ENCODE results near the gene TMEM125. TPM values are rescaled to one million over a fixed set of nuclear protein-coding genes. Genes with fewer than 3 reads are reported as not detected.

Gene TMEM125
- total RNA-seq, 2 donors from 2014 or later: 11.7 to 16.6 TPM

DNA sequence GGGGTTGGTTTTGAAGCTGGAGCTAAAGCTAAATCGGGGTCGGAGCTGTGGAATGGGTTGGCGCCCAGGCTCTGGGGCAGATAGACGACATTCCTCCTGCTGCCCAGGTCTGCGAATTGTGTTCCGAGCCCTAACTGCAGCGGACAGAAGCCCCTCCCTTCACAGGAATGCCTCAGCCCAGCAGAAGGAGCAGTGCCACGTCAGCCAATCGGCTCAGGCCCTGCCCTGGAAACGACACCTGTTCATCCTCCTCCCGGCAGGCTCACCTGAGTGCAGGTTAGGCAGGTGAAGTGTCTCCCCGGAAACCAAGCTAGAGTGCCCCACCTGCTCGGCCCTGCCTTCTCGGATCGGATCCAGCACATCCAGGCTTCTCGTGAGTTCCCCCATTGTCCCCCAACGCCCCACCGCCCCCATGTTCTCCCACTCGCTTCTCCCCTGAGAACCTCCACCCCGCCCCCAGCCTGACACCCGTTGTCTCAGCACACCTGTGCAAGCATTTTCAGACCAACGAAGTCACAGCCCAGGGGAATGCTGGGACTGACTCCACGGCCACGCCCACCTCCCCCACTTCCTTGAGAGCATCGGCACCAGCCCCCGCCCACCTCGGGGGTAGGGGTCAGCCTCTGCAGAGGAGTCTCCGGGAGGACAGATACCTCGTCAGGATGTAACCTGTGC, 775 bp downstream of the TMEM125 start:
- Mint-ChIP-seq H3K4me3 (peak overlapping the region; percentile 72), H3K9me3 (peaks cover 13% of the 10 kb centered on the region), H3K36me3 (ENCODE audit: low read depth) (peaks cover 12% of the 10 kb centered on the region), H3K27me3 (ENCODE audit: insufficient read depth) (peaks cover 15% of the 10 kb centered on the region), H3K27ac (peak overlapping the region; percentile 93), H3K4me1 (peaks cover 16% of the 10 kb centered on the region)
- 33 to 35% methylated on average over 18 to 29 of the region's 29 CpGs for WGBS, 2 experiments (ENCODE audit: insufficient coverage in 1 of 2, insufficient read length in 1 of 2)
- H3K9me3 ChIP-seq (ENCODE audit: control insufficient read depth, low read length): peaks cover 6% of the 10 kb centered on the region
- no peaks in the 10 kb centered on the region for H3K36me3 ChIP-seq (ENCODE audit: control insufficient read depth, insufficient read depth, low read length)
- peak; percentile 96 for DNase-seq
- TF ChIP-seq, protein P1, sequence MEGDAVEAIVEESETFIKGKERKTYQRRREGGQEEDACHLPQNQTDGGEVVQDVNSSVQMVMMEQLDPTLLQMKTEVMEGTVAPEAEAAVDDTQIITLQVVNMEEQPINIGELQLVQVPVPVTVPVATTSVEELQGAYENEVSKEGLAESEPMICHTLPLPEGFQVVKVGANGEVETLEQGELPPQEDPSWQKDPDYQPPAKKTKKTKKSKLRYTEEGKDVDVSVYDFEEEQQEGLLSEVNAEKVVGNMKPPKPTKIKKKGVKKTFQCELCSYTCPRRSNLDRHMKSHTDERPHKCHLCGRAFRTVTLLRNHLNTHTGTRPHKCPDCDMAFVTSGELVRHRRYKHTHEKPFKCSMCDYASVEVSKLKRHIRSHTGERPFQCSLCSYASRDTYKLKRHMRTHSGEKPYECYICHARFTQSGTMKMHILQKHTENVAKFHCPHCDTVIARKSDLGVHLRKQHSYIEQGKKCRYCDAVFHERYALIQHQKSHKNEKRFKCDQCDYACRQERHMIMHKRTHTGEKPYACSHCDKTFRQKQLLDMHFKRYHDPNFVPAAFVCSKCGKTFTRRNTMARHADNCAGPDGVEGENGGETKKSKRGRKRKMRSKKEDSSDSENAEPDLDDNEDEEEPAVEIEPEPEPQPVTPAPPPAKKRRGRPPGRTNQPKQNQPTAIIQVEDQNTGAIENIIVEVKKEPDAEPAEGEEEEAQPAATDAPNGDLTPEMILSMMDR (conservative IDR thresholded peaks at IDR 0.05): no peak
- H3K4me3 ChIP-seq (ENCODE audit: low read length): no peak overlapping the region
- H3K9ac ChIP-seq (ENCODE audit: extremely low read depth, low read length, poor library complexity, severe bottlenecking): peak overlapping the region; percentile 38
- H3K27me3 ChIP-seq (ENCODE audit: control insufficient read depth, insufficient read depth, low read length, poor library complexity, severe bottlenecking): no peaks in the 10 kb centered on the region
- no peak overlapping the region for H3K27ac ChIP-seq (ENCODE audit: low read depth, low read length)
- H3K4me1 ChIP-seq (ENCODE audit: control insufficient read depth, insufficient read depth, low read length): no peaks in the 10 kb centered on the region

GRCh38 chr1:43271186-43272118, 1.7 kb downstream of the TMEM125 start:
- H3K27ac ChIP-seq (ENCODE audit: low read depth, low read length): no peak overlapping the region
- DNase-seq: peak; percentile 70
- H3K4me1 ChIP-seq (ENCODE audit: control insufficient read depth, insufficient read depth, low read length): no peaks in the 10 kb centered on the region
- WGBS, 2 experiments (ENCODE audit: insufficient coverage in 1 of 2, insufficient read length in 1 of 2): 74 to 78% methylated on average over 10 to 12 of the region's 12 CpGs
- peaks cover 19% of the 10 kb centered on the region for H3K4me1 Mint-ChIP-seq
- no peaks in the 10 kb centered on the region for H3K27me3 ChIP-seq (ENCODE audit: control insufficient read depth, insufficient read depth, low read length, poor library complexity, severe bottlenecking)
- peak overlapping the region; percentile 72 for H3K4me3 Mint-ChIP-seq
- H3K9me3 Mint-ChIP-seq: peaks cover 4% of the 10 kb centered on the region
- TF ChIP-seq, protein P1 (conservative IDR thresholded peaks at IDR 0.05): no peak
- no peaks in the 10 kb centered on the region for H3K36me3 ChIP-seq (ENCODE audit: control insufficient read depth, insufficient read depth, low read length)
- H3K27me3 Mint-ChIP-seq (ENCODE audit: insufficient read depth): peaks cover 12% of the 10 kb centered on the region
- H3K27ac Mint-ChIP-seq: peak overlapping the region; percentile 93
- H3K36me3 Mint-ChIP-seq (ENCODE audit: low read depth): peaks cover 12% of the 10 kb centered on the region
- H3K9me3 ChIP-seq (ENCODE audit: control insufficient read depth, low read length): no peaks in the 10 kb centered on the region
- no peak overlapping the region for H3K4me3 ChIP-seq (ENCODE audit: low read length)
- no peak overlapping the region for H3K9ac ChIP-seq (ENCODE audit: extremely low read depth, low read length, poor library complexity, severe bottlenecking)

- H3K9me3 ChIP-seq (ENCODE audit: control insufficient read depth, low read length): no peaks in the 10 kb centered on the region
- no peak overlapping the region for H3K27ac Mint-ChIP-seq
- no peak overlapping the region for H3K4me3 ChIP-seq (ENCODE audit: low read length)
- no peaks in the 10 kb centered on the region for H3K36me3 ChIP-seq (ENCODE audit: control insufficient read depth, insufficient read depth, low read length)
- H3K27ac ChIP-seq (ENCODE audit: low read depth, low read length): no peak overlapping the region
- H3K27me3 Mint-ChIP-seq (ENCODE audit: insufficient read depth): peaks cover 8% of the 10 kb centered on the region
- peak; percentile 26 for DNase-seq
- WGBS, 2 experiments (ENCODE audit: insufficient coverage in 1 of 2, insufficient read length in 1 of 2): 91 to 95% methylated on average over 6 to 9 of the region's 9 CpGs
- H3K4me3 Mint-ChIP-seq: peak overlapping the region; percentile 72
- peaks cover 12% of the 10 kb centered on the region for H3K36me3 Mint-ChIP-seq (ENCODE audit: low read depth)
- TF ChIP-seq, protein P1 (conservative IDR thresholded peaks at IDR 0.05): no peak
- H3K9ac ChIP-seq (ENCODE audit: extremely low read depth, low read length, poor library complexity, severe bottlenecking): no peak overlapping the region
- H3K4me1 Mint-ChIP-seq: peaks cover 26% of the 10 kb centered on the region
- H3K9me3 Mint-ChIP-seq: no peaks in the 10 kb centered on the region
- no peaks in the 10 kb centered on the region for H3K4me1 ChIP-seq (ENCODE audit: control insufficient read depth, insufficient read depth, low read length)
- H3K27me3 ChIP-seq (ENCODE audit: control insufficient read depth, insufficient read depth, low read length, poor library complexity, severe bottlenecking): no peaks in the 10 kb centered on the region
Measured at GRCh38 chr1:43272161-43272560, 2.4 kb downstream of the TMEM125 start.

All from endodermal cell (in vitro differentiated cells).